IPS-NIHi7 (cell line): ENCODE results near the gene KLHL25.

Source experiments
- DNase-seq: peaks from one replicate; pipeline ENCODE4 v3.0.0; 2012; ENCODE audit warnings: mixed read lengths; ENCODE audit errors: extremely low spot score

Gene KLHL25

DNA sequence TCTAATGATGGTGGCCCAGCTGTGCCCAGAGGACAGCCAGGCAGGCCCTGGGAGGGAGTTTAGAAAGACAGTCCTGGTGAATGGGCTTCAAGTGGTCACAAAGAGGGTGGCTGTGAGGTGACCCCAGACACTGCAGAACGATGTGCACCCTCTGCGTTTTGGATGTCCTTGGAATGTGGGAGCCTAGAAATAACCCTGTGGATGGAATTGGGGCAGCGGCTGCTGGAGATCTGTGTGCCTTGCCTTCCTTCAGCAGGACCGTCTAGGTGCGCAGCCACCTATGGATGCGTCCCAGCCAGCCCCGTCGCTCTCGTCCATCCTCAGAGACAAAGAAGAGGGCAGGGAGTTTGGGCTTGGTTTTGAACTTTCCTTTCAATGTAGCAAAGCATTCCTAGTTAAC lies 46.5 kb downstream of the KLHL25 start:
- no peak for DNase-seq

DNA sequence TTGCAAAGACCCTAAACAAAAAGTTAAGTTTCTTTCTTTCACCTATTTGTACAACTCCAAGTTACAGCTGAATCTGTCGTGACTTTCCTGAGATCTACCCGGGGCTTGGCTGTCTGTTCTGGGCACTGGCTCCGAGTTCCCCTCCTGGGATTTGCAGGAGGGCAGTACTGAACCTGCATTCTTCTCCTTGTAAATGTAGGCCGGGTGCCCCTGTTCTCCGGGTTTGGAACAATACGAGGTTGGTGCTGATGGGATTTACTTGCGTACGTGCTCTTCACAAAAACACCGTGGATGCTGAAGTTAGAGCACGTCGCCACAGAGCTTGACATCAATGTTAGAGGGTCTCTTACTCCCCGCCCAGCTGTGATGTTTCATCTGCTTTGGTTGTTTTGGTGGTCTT lies 48.1 kb downstream of the KLHL25 start:
- DNase-seq = no peak

DNA sequence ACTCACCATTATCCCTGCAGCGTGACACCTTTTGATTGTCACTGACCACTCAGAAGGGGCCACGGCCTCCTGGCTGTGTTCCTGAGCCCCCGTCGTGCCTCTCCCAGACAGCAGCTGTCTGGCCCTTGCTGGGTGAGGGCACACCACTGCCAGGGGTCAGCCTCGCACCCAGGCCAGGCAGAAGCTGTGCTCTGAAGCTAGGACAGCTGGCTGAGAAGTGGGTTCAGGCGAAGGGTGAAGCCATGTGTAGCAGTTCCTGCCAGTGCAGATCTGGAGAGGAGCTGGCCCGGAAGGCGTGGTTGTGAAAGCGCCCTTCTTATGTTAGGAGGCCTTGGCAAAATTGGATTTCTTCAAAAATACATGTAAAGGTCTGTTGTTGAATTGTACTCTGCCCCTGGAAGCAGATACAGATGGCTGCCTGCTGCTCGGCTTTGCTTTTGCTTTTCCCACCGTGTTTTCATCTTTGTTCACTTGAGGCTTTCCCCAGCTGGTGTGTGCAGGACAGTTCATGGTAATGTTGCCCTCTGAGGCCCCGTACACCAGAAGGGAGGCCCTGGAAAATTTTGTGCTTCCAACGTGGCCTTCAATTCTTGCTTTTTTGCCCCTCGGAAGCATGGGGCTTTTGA lies 49.1 kb downstream of the KLHL25 start:
- no peak for DNase-seq

DNA sequence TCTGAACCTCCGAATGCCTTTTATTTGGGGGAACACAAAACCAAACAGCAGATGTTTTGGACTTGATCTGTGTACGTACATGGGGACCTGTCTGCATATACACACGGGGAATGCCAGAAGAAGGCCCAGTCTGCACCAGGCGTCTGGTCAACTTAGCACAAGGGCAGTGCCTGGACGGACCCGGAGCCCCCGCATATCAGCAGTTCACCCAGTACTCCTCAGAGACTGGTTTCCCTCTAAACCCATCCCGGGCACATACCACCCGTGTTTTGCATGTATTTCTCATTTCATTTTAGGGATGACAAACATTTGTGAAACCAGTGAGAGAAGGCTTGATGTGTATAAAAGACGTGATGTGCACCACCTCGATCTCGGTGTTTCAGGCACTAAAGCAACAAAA lies 49.7 kb downstream of the KLHL25 start:
- no peak for DNase-seq

DNA sequence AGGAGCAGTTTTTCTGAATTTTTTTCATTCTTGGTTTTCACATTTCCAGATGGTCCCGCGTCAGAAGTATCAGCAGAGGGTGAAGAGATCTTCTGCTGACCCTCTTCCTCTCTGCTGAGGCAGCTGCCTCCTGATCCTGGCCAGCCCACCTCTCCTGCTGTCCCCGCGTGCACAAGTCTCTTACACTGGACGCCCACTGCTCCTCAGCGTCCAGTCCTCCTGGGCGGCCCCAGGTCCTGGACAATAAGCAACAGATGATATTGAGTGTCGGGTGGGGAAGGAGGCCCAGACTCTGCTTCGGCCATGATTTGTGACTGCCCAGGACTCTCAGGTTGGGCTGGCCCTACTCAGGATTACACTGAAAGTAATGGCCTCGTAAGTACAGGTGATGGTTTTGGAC lies 50.1 kb downstream of the KLHL25 start:
- no peak for DNase-seq

DNA sequence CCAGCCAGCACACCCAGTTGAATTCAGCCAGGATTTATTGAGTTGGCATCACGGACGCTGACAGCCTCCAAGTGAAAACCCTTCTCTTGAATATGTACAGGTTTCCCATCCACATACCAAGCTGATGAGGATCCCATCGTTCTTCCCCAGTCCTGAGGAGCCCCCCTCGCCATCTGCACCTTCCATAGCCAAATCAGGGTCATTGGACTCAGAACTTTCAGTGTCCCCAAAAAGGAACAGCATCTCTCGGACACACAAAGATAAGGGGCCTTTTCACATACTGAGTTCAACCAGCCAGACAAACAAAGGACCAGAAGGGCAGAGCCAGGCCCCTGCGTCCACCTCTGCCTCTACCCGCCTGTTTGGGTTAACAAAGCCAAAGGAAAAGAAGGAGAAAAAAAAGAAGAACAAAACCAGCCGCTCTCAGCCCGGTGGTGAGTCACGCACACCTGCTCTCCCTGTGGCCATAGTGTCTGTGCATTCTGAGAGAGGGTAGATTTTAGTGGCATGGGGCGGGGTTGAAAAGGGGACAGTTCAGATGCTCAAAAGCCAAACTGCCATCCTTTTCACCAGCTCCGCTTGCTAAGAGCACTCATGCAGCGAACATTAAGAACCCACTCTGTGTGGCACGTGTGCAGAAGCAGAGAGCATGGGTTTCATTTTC lies 51.2 kb downstream of the KLHL25 start:
- no peak for DNase-seq

DNA sequence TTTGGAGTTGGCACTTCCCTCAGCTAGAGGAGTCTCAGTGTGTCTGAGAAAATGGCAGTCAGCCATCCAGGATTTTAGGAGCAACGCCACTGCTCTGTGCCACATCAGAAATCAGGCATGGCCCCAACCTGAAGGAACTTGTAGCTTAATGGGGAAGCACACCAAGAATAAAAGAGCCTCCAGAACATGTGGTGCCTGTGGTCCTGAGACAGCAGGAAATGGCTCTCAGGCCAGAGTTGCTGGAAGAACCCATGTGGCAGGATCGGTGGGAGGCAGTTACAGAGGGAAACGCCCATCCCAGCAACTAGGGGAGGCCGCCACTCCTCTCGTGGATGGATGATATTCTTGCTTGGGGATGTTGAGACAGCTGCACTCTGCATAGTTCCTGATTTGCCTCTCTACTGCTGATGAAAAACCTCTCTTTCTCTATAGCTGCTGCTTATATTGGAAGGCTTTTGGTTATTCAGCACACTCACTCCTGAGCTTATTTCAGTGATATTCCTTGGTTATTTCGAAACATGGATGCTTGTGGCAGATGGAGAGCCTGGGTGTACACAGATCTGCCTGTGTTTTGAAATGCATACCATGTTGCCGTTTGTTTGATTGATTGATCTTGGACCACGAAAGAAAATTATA lies 52.4 kb downstream of the KLHL25 start:
- DNase-seq = no peak

DNA sequence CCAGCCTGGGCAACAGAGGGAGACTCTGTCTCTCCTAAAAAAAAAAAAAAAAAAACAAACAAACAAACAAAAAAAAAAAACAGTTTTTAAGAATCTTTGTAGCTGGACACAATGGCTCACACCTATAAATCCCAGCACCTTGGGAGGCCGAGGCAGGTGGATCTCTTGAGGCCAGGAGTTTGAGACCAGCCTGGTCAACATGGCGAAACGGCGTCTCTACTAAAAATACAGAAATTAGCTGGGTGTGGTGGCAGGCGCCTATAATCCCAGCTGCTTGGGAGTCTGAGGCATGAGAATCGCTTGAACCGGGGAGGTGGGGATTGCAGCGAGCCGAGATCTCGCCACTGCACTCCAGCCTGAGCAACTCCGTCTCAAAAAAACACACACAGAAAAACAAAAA lies 53.1 kb downstream of the KLHL25 start:
- no peak for DNase-seq

DNA sequence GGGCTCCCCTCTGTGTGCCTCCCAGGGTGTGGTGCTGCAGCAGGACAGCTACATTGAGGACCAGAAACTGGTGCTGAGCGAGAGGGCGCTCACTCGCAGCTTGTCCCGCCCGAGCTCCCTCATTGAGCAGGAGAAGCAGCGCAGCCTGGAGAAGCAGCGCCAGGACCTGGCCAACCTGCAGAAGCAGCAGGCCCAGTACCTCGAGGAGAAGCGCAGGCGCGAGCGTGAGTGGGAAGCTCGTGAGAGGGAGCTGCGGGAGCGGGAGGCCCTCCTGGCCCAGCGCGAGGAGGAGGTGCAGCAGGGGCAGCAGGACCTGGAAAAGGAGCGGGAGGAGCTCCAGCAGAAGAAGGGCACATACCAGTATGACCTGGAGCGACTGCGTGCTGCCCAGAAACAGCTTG lies 53.7 kb downstream of the KLHL25 start:
- no peak for DNase-seq

DNA sequence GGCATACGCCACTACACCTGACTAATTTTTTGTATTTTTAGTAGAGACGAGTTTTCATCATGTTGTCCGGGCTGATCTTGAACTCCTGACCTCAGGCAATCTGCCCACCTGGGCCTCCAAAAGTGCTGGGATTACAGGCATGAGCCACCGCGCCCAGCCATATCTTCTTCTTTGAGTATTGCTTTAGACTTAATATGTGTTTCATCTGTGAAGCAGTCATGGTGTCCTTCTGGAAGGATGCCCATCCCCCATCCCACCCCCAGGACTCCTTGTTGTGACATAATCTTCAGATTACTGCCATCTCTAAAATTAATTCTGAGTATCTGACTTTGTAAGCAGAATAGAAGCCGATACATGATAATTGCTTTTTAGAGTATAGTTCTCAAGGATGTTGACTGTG lies 57.7 kb downstream of the KLHL25 start:
- no peak for DNase-seq

DNA sequence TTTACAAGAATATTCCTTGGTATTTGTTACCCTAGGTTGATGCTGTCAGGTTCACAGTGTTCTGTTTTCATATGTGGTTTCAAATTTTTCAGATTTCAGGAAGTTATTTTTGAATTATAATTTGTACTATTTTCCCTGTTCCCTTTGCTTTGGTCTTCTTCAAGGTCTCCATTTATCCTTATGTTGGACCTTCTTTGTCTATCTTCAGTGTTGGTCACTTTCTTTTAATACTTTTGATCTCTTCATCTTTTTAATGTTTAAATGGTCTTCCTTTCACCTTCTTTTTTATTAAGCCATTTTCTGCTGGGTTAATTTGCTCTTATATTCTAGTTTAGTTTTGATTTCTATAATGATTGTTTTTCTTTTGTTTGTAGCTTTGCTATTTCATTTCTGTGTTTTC lies 61.3 kb downstream of the KLHL25 start:
- no peak for DNase-seq

DNA sequence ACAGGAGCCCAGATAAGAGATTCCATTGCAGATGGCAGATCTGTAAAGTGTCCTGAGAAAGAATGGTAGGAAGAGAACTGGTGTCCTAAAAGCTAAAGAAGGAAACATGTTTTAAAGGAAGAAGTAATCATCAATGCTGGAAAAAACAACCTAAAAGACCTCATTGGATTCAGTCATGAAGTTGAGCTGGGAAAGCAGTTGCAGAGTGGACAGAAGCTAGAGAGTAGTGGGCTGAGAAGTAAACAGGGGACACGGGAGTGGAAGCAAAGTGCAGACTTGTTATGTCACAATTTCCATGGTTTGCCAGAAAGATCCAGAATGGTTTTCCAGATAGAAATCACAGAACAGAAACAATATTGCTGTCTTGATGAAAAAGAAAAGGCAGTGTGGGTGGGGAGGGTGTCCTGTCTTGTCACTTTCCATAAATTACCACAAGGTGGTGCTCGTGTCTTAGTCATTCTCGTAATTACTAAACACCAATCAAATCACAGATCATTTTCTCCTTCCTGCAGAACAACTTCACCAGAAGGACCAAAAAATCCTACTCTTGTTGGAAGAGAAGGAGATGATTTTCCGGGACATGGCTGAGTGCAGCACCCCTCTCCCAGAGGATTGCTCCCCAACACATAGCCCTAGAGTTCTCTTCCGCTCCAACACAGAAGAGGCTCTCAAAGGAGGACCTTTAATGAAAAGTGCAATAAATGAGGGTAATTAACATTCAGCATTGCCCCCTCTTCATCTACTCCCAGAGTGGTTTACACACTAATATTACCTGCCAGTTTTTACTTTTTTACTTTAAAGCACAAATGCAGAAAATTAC lies 64.5 kb downstream of the KLHL25 start:
- DNase-seq = peak; percentile 78

DNA sequence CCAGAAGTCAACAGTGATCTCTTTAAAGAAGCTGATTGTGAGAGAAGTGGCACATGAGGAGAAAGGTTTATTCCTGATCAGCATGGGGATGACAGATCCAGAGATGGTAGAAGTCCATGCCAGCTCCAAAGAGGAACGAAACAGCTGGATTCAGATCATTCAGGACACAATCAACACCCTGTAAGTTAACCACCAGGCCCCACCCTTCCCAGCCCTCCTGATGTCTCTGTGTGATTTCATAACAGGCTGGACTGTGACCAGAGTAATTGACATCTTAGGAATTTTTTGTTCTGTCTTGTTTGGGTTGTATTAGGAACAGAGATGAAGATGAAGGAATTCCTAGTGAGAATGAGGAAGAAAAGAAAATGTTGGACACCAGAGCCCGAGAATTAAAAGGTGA lies 67.7 kb downstream of the KLHL25 start:
- DNase-seq = no peak

DNA sequence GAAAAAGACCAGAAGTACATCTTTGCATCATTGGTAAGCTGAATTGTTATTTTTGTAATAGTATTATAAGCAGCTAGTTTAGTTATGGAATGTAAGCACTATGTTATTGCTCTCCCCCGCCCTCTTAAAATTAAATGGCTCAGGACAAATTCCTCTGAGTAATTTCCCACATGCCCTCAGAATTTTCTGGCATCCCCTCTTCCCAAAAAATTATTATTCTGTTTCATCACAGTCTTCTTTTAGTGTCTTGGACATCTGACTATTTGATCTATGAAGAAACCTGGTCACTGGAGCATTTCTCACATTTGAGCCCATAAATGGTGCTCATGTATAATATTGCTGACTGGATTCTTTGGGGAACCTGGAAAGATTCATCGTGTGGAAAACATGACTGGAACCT lies 68.3 kb downstream of the KLHL25 start:
- no peak for DNase-seq

DNA sequence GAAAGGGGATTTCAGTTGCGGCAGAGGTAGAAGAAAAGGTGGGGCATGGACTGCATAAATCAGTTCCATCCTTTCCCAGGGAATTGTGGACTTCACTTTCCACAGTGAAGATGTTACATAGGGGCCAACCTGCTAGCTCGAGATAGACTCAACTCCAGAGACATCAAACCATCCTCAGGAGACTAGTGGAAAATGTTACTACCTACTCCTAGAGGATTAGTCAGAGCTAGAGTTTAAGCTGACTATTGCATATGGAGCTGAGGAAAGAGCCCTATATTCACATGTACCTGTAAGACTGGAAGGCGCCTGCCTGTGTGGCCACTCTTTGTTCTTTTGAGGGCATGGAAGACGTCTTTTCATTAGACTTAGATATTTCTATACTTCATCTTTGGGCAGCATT lies 69.2 kb downstream of the KLHL25 start:
- DNase-seq = no peak

DNA sequence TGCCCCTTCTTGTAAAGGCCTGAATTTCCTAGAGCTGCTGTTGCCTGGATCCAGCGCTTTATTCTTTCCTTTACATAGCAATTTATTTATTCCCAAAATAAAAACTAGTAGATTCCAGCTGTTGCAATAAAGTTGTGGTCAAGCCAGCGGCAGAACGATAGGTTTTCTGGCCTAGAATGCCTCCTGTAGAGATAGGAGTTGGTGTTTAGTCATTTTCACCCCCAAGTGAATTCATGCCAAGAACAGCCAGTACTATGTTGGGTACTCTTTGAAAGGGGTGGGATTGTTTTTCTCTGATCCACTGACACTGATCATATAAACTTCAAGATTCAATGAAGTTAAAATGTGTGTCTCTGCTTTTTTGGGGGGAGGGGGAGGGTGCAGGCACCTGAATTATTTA lies 69.7 kb downstream of the KLHL25 start:
- DNase-seq = no peak

DNA sequence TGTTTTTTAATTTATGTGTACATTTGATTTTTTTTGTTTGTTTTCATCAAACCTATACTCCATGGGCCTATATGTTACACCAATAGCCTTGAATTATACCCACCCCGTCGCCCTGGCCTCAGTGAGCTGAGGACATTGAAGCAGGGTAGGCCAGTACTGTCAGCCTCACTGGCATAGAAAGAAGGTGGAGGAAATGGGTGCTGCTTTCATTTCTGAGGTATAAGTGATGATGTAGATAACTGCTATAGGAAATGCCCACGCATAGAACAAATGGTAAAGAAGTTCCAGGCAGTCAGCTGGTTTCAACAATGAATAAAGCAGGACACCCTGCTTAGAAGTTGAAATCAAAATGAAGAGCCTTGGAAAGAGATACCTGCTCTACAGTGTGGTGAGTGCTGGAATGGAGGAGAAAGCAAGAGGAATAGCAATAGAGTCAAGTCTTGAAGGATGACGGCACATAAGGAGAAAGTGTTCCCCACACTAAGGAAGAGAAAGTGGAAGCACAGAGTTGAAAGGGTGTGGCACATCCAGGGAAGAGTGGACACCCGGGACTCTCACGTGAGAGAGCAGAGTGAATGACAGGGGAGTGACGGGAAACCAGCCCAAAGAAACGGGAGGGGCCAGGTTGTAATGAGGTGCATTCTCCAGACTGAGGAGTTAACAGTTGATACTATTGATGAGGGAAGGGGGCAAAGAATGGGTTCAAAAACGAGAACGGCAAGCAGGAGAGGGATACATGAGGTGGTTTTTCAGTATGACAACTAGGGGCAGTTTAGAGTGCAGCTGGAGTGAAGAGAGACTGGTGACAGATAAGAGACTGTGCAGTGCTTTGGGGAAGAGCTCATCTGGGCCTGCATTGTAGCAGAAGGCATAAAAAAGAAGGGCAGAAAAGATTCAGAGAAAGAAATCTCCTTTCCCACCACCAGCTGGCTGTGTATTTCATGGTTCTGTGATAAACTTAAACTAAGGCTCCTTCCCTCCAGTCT lies 70.5 kb downstream of the KLHL25 start:
- DNase-seq = no peak

DNA sequence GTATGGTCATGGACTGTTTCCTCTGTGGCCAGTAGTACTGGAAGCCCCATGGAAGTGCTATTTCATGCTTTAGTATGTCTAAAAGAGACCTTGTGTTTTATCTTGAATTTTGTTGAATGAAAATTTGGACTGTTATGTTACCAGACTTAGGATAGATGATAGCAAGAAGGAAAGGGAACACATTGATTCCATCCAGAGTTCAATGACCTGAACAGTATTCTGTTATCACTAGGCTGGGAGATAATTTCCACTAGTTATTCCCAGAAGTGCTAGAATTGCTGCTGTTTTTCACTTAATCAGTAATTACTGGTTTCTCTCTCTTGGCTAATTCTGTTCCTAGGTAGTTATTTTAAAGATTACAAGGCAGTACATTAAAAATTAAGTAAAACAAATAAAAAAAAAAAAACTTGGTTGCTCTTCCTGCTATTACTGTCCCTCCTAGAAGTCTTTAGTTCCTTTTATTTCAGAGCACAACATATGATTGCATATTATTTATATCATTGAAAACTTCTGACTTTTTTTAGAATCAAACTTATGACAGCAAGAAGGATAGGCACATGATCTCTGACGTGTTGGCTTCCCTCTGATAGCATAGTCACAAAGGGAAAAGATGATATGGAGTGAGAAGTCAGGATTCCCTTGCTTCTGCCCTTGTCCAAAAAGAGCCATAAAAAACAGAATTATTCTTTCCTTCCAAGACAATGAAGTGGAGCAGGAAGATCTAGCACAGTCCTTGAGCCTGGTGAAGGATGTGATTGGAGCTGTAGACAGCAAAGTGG lies 72.2 kb downstream of the KLHL25 start:
- DNase-seq = no peak

DNA sequence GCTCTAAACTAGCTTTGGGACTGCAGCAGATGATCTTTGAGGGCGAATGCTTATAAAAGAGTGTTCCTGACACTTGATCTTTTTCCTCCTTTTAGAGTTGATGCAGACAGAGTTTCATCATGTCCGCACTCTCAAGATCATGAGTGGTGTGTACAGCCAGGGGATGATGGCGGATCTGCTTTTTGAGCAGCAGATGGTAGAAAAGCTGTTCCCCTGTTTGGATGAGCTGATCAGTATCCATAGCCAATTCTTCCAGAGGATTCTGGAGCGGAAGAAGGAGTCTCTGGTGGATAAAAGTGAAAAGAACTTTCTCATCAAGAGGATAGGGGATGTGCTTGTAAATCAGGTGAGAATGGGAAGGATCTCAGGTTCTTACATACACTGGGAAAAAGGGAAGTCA lies 75.7 kb downstream of the KLHL25 start:
- no peak for DNase-seq

DNA sequence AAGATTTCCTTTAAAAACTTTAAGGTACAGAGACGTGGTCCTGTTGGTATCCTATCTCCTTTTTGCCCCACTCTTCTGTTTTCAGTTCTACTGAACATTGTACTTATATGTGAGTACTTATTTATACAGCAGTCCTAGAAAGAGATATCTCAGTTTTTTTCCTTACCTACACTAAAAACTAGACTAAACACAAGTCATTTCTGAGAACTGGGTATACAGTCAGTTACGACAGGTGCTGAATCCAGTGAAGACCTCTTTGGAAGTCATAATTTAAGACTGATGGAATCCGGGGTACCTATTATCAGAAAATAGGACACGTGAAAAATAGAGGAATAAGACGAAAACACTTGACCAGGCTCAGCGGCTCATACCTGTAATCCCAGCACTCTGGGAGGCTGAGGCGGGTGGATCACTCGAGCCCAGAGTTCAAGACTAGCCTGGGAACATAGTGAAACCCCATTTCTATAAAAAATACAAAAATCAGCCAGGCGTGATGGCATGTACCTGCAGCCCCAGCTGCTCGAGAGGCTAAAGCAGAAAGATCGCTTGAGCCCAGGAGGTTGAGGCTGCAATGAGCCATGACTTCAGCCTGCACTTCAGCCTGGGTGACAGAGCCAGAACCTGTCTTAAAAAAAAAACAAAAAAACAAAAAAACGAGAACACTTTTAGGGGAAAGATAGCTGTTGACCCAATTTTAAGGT lies 76.3 kb downstream of the KLHL25 start:
- DNase-seq = no peak
